HG02938 (cell line): Measurements from ENCODE around the gene CYFIP2.

Experiments used
- ATAC-seq: cut with Tn5 transposase; IDR thresholded peaks from one replicate; pipeline ENCODE4 v1.9.1; 2021; ENCODE audit warnings: mild to moderate bottlenecking, moderate library complexity; ENCODE audit not compliant: unreplicated experiment

CYFIP2 gene

DNA sequence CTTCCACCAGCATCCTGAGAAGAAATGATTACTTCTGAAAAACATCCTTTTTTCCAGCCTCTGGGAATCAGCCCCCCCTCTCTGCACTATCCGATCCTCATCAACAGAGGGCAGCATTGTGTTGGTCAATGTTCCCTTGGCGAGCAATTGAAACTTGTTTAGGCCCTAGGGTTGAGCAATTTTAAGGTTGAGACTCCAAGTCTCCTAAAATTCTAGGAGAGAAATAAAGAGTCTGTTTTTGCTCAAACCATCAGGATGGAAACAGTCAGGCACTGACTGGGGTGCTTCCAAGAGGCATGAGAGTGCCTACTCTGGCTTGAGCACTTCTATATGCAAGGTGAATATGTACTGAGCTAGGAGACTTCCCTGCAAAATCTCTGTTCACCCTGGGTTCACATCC, 12.4 kb upstream of the CYFIP2 start:
- peak; percentile 27 for ATAC-seq

DNA sequence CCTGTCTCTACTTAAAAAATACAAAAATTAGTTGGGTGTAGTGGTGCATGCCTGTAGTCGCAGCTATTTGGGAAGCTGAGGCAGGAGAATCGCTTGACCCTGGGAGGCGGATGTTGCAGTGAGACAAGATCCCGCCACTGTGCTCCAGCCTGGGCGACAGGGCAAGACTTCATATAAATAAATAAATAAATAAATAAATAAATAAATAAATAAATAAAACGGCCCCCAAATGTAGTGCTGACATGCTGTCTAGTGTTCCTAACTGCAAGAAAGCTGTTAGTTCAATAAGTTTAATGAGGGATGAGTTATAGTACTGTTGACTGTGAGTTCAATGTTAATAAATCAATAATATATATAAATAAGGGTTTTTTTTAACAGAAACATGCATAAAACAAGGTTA, 7.5 kb upstream of the CYFIP2 start:
- no peak for ATAC-seq

DNA sequence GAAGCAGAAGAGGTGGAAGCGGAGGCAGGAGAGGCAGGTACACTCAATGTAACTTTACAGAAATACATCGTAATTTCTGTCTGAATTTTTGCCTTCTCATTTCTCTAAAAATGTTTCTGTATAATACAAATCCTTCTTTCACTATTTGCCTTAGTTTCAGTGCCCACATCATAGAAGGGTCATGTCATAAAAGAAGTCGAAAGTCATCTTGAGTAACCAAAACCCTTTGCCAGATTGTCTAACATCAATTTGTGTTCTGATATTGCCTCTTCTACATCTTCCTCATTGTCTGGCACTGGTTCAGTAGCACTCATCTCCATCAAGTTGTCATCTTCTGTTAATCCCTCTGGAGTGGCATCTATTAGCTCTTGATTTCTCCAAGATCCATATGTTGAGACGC, 6.2 kb upstream of the CYFIP2 start:
- ATAC-seq = no peak

DNA sequence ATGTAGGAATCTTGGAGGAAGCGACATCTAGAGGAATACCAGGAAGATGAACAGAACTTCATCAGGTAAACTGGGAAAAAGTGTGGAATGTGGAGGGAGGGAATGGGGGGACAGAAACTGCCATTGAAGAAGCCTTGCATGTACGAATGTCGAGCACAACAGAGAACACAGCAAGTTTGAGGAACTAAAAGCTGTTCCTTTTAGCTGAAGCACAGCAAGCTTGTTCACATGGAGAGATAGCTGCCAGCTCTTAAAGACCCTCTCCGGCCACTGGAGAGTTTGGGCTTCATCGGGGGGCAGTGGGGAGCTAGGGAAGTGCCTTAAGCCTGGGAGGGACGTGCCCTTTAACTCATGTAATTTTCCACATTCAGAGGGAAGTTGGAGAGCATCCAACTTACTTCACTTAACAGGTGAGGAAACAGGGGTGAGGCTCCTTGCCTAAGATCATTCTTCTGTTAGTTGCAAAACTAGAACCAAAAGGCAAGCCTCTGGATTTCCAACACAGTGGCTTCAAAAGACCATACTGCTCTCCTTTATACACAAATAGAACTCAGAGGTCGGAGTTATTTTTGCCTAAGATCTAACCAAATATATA, 2.3 kb upstream of the CYFIP2 start:
- ATAC-seq = no peak

- ATAC-seq = peak; percentile 45
Observed at GRCh38 chr5:157266286-157267007, 524 bp downstream of the CYFIP2 start.

GRCh38 chr5:157267025-157267424, 1.1 kb downstream of the CYFIP2 start:
- ATAC-seq = no peak

GRCh38 chr5:157267761-157268480, 2.0 kb downstream of the CYFIP2 start:
- ATAC-seq = no peak

DNA sequence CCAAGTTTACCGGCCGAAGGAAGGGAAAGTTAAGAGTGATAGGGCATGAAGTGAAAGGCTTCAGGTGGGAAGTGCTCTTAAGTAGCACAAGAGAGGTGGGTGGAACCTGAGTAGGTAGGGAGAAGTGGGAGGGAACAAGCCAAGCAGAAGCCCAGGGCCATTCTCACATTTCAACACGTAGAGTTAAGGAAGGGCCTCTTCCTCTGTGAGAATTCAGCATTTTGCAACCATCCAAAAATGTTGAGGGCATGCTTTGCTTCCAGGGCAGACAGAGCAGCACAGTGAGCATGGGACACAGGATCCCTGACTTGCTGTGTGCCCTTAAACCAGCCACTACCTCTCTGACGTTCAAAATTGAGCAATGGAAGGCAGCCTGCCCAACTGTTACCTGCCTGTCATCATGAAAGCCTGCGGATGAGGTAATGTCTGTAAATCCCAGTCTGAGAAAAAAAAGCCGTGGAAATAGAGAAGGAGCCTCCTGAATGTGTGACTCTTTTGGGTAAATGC, 3.3 kb downstream of the CYFIP2 start:
- no peak for ATAC-seq

DNA sequence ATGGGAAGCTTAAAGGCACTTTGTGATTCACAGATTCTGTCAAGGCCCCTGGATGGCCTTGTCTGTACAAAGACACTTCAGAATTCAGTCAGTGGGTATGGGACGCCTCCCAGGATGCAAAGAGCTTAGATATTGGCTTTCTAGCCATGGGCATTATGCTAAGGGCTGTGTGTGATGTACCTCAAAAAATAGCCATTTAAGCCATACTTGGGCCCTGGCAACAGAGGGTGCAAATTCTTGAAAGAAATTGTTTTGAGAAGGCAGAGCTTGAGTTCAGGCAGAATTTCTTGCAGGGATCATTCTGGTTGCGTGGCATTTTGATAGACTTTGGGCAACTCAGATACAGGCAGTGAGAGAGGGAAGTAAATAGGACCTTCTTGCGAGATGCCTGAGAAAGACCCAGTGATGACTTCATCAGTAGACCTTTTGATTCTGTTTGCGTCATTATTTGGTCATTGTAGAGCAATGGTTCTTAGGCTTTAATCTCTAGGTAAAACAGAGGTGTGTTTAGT, 3.9 kb downstream of the CYFIP2 start:
- ATAC-seq = no peak

- no peak for ATAC-seq
Observed at GRCh38 chr5:157270771-157271170, 4.8 kb downstream of the CYFIP2 start.

DNA sequence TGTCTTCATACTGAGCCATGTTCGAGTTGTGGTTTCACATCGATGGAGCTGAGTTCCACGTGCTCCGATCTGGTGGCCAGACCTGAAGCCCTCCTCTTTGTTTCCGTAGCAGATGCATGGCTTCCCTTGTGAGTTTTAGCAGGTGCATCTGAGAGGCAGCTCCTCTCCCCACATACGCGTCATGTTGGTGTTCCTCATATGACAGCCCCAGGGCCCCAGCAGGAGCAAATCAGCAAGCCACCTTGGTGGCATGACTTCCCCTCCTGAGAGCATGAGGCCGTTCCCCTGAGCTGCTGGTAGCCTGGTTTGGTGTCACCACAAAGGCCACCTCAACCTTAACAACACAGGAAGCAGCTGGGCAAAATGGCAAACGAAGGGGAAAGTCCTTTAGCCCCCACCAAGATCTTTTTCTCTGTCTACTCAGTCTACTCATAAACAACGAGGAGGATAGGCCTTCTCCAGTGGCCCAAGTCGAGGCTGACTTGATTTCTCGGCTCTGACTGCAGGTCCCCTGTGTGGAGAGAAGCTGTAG, 5.9 kb downstream of the CYFIP2 start:
- peak; percentile 84 for ATAC-seq

DNA sequence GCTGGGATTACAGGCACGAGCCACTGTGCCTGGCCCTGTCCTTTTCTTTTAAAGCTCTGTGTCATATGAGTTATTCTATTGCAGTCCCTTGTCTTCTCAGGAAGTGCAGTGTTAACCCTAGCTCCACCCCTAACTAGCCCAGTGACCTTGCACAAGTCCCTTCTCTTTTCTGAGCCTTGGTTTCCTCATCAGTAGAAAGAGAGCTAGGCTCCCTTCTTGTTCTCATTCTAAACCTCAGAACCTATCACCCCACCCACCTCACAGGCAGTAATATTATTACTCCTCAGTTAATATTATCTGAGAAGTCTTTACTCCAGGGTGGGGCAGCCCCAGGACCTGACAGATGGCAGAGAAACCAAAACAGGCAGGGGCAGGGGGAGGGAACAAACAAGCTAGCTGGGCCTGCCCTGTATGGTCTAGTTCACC, 7.2 kb downstream of the CYFIP2 start:
- ATAC-seq = peak; percentile 51

DNA sequence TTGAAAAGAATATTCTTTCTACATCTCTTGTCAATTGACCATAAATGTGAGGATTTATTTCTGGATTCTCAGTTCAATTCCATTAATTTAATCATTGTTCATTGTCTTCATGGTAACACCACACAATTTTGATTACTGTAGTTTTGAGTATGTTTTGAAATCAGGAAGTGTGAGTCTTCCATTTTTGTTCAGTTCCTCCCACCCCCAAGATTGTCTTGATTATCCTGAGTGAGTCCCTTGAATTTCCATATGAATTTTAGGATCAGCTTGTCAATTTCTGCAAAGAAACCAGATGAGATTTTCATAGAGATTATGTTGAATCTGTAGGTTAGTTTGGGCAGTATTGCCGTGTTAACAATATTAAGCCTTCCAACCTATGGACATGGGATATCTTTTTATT, 9.5 kb downstream of the CYFIP2 start:
- ATAC-seq = no peak

- no peak for ATAC-seq
Observed at GRCh38 chr5:157278319-157279037, 12.6 kb downstream of the CYFIP2 start.

DNA sequence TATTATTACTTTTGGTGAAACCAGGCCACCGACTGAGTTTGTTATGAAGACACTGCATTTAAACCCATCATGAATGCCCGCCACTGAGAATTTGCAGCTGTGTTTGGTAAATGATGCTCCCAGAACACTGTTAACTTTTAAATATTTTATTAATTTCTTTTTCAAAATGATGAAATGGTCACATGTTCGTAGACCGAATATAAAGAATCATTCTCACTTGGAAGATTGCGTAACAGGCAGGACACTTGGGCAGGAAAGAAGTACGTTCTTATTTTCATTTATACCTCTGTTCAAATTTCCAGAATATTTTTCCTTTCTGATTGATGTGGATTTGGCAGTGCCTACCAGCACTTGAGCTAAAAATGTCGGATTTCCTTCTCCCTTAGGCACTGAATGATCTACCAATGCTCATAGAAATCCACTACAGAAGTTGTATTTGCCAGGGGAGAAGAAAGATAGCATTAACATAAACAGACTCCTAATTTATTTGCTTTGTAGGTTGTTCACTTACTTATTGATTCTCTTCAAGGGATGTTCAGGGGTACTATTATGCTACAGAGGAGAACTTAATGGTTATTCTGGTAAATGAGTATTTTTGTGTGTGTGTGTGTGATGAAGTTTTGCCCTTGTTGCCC, 13.8 kb downstream of the CYFIP2 start:
- ATAC-seq = no peak

- ATAC-seq = no peak
Observed at GRCh38 chr5:157280927-157281326, 15.0 kb downstream of the CYFIP2 start.

GRCh38 chr5:157282150-157282549, 16.2 kb downstream of the CYFIP2 start:
- no peak for ATAC-seq

DNA sequence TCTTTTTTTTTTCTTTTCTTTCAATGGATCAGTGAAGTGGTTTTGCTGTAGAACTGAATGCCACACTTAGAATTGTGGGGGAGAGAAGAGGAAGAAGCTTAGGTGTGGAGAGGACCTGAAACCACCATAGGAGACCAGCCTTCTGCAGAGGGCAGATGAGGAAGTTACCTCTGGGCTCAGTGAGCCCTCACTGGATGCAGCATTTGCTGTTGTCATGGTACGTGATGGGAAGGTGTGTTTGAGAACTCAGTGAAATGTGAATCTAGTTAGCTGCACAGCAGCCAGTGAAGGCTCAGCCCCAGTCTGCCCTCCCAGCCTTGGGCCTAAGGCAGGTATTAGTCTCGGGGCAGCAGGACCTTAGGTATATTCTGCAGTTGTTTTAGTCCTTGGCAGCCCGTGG, 17.5 kb downstream of the CYFIP2 start:
- peak; percentile 100 for ATAC-seq

- ATAC-seq = no peak
Observed at GRCh38 chr5:157284458-157285212, 18.7 kb downstream of the CYFIP2 start.
